Stomach smooth muscle (tissue), 2 donors: ENCODE data around the gene GRPEL1.

Experiments used
- H3K27ac ChIP-seq: one replicate; pipeline ENCODE4 v1.7.0; 2013; ENCODE audit warnings: mild to moderate bottlenecking, low read length, inconsistent platforms
- H3K27me3 ChIP-seq, 2 donors: one replicate each; pipeline ENCODE4 v1.7.0; 2013; ENCODE audit warnings: low read length in 2 of 2; ENCODE audit not compliant: insufficient read depth in 2 of 2, control insufficient read depth in 1 of 2
- H3K36me3 ChIP-seq, 2 donors: one replicate each; pipeline ENCODE4 v1.7.0; 2013; ENCODE audit warnings: low read length in 2 of 2; ENCODE audit not compliant: control insufficient read depth in 2 of 2, insufficient read depth in 2 of 2
- H3K4me1 ChIP-seq: one replicate; pipeline ENCODE4 v1.7.0; 2013; ENCODE audit warnings: low read length; ENCODE audit not compliant: control insufficient read depth, insufficient read depth
- H3K4me3 ChIP-seq, 2 donors: one replicate each; pipeline ENCODE4 v1.7.0; 2013; ENCODE audit warnings: low read length in 2 of 2
- H3K9ac ChIP-seq, 2 donors: one replicate each; pipeline ENCODE4 v1.7.0; 2013; ENCODE audit warnings: low read length in 2 of 2, mild to moderate bottlenecking in 1 of 2
- H3K9me3 ChIP-seq, 2 donors: one replicate each; pipeline ENCODE4 v1.7.0; 2013; ENCODE audit warnings: low read length in 2 of 2; ENCODE audit not compliant: control insufficient read depth in 2 of 2
- donor health status: healthy.
- donor health status: Pancreatic carcinoma.

The GRPEL1 gene

DNA sequence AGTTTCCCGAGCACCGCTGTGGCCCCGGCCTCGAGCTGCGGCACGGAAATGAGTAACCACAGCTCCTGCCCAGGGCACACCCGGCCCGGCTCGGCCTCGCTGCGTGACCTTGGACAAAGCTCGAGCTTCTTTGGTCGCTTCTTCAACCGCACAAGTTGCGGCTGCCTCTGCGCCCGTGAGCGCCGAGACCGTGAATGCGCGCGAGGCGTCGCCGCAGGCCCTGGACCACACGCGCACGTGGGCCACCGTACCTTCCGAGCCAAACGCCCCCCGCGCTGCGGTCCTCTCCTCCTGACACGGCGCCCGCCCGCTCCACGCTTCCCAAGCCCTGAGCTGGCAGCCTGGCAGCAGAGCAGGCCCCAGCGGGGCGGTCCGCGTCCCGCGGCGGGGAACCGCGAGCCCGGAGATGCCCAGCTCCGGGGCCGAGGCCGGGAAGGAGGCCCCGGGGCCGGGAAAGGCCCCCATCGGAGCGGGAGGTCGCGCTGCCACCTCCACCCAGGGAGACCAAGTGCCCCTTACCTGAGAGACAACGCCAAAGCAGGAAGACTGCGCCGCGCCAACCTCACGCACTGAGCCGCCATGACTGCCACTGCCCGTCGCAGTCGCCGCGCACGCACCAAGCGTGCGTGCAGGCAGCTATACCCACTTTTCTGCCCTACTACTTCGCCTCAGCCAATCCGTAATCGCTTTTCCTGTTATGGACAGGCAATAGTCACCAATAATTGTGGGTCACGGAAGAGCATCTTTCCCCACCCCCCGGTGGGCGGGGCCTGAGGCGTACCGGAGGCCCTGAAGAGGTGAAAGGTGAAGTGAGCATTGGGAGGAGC lies at the start of gene GRPEL1:
TSS of gene GRPEL1 (minus strand) at position 613 of the 827 bp plus-strand sequence. CDS start at position 581, 32 bp downstream.
- H3K4me1 ChIP-seq: peaks cover 28% of the 10 kb centered on the region
- peak within 1 kb of the TSS; percentile 87 to 93 for H3K4me3 ChIP-seq

DNA sequence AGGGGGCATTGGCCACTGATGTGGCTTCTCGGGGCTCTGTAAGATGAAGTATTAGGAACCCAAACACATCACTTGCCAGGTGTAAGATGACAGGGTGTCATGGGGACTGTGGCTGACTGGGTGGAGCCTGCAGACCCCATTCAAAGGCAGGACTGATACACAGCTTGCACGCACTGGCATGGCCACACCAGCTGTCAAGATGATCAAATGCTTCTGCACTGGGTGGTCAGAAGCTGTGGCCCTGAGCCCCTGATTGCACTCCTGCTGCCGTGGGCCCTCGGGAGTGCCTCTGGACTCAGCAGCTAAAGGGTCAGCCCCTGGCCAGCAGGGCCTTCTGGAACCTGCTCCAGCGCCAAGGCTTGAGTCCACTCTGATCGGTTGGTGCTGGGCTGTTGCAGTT lies 48.8 kb upstream of the GRPEL1 start:
- H3K9ac ChIP-seq: no peak overlapping the region
- H3K27me3 ChIP-seq: no peaks in the 10 kb centered on the region
- peaks cover 4% of the 10 kb centered on the region for H3K4me1 ChIP-seq
- H3K27ac ChIP-seq: no peak overlapping the region
- no peak overlapping the region for H3K4me3 ChIP-seq
- peaks cover 0 to 3% of the 10 kb centered on the region in 2 donors for H3K9me3 ChIP-seq
- H3K36me3 ChIP-seq: no peaks in the 10 kb centered on the region

More for the DNA sequence above, at the start of gene GRPEL1:
- Histone ChIP-seq H3K27ac (peak within 1 kb of the TSS; percentile 87), H3K27me3 (no peaks in the 10 kb centered on the region), H3K36me3 (peaks cover 10 to 11% of the 10 kb centered on the region in 2 donors), H3K9ac (peak within 1 kb of the TSS; percentile 80 to 89), H3K9me3 (no peaks in the 10 kb centered on the region)

DNA sequence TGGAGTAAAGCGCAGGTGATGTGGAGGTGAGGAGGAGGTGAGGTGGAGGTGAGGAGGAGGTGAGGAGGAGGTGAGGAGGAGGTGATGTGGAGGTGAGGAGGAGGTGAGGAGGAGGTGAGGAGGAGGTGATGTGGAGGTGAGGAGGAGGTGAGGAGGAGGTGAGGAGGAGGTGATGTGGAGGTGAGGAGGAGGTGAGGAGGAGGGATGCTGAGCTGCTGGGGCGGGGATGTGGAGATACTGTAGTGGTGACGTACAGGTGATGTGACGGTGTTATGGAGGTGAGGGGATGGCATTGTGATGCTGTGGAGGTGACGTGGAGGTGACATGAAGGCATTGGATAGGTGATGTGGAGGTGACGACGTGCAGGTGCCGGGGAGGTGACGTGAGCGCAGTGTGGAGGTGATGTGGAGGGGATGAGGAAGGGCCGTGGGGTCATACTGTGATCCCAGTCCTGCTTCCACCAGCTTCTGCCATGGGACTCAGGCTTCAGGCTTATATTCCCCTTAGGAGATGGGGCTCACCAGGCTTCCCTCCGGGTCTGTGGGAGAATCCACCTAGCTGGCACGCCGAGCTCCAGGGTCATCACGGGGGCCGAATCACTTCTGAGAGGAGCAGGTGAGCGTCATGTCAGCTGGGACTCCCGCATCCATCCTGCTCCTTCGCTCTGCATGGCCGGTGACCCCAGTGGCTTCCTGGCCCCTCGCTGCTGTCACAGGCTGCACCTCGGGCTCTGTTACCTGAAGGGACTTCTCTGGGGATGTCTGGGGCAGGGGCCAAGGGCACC lies 47.9 kb upstream of the GRPEL1 start:
- H3K27me3 ChIP-seq: no peaks in the 10 kb centered on the region
- H3K36me3 ChIP-seq: no peaks in the 10 kb centered on the region
- no peak overlapping the region for H3K9ac ChIP-seq
- no peaks in the 10 kb centered on the region for H3K4me1 ChIP-seq
- no peak overlapping the region for H3K27ac ChIP-seq
- H3K9me3 ChIP-seq: peaks cover 0 to 3% of the 10 kb centered on the region in 2 donors
- H3K4me3 ChIP-seq: no peak overlapping the region

DNA sequence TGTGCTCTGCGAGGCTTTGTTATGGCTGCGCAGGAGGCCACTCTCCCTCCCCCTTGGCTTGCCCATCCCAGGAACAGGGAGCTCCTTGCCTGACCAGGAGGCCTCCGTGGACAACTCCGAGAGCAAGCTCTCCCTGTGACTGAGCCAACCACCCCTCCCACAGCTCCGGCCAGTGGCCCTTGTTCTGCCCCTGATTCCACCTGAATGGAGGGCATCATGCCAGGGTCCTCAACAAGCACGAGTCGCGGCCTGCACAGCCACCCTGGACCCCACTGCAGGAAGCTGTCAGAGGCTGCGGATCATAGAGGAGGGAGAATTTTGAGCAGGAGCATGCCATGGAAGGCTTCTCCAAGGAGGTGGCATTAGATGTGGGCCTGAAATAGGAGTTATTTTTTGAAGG lies 44.8 kb upstream of the GRPEL1 start:
- H3K27ac ChIP-seq: no peak overlapping the region
- H3K36me3 ChIP-seq: no peaks in the 10 kb centered on the region
- no peaks in the 10 kb centered on the region for H3K27me3 ChIP-seq
- no peak overlapping the region for H3K4me3 ChIP-seq
- H3K9ac ChIP-seq: no peak overlapping the region
- H3K4me1 ChIP-seq: no peaks in the 10 kb centered on the region
- no peaks in the 10 kb centered on the region for H3K9me3 ChIP-seq

DNA sequence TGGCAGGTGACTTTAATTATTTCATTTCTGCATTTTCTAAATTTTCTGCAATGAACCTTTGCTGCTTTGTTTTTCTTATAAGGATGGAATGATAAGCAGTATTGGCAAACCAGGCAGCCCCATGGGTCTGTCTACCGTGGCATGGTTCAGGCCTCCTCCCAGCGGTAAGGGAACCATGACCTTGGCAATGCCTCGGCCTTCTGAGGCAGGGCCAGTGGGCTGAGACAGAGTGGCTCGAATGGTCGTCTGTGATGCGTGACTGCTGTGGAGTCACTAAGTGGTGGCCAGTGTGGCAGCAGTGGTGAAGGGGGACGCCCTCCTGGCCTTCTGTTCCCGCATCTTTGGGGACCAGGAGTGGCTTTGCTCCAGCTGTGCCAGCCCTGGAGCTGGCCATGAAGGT lies 43.6 kb upstream of the GRPEL1 start:
- no peak overlapping the region for H3K27ac ChIP-seq
- H3K4me1 ChIP-seq: no peaks in the 10 kb centered on the region
- no peaks in the 10 kb centered on the region for H3K36me3 ChIP-seq
- no peaks in the 10 kb centered on the region for H3K9me3 ChIP-seq
- H3K4me3 ChIP-seq: no peak overlapping the region
- H3K9ac ChIP-seq: no peak overlapping the region
- no peaks in the 10 kb centered on the region for H3K27me3 ChIP-seq

DNA sequence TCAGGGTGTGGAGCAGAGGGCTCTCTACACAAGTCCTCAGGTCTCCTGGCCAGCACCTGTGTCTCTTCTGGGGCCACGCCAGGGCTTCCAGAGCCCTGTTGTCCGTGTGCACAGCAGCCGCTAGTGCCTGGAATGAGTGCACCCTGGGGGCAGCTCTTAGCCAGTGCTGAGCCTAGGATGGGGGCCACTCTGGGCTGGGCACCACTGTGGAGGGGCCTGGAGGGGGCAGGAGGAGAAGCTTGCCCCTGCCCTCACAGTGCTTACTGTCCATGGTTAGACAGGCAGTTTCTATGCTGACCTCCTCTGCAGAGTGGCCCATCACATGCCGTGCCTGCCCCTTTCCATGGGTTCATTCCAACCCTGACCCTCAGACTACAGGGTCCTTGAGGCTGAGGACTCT lies 42.7 kb upstream of the GRPEL1 start:
- H3K9ac ChIP-seq: no peak overlapping the region
- H3K27me3 ChIP-seq: no peaks in the 10 kb centered on the region
- H3K9me3 ChIP-seq: no peaks in the 10 kb centered on the region
- H3K27ac ChIP-seq: no peak overlapping the region
- no peaks in the 10 kb centered on the region for H3K36me3 ChIP-seq
- H3K4me1 ChIP-seq: no peaks in the 10 kb centered on the region
- no peak overlapping the region for H3K4me3 ChIP-seq

DNA sequence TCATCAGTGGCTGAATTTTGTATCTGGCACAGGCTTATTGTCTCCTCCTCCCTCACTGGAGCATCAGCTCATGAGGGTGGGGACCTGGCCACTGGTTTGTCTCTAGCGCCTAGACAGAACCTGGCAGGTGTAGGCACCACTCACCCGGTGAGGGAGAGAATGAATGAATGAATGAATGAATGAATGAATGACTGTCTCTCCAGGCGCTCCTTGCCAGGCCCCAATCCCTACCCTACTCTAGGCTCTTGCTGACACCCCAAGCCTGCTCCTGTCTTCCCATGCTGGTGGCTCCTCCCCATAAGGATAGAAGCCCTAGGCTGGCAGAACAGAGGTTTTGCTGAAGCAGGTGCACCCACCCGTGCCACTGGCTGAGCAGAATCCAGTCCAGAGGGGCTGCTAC lies 41.3 kb upstream of the GRPEL1 start:
- H3K4me1 ChIP-seq: peaks cover under 1% of the 10 kb centered on the region
- no peak overlapping the region for H3K9ac ChIP-seq
- H3K4me3 ChIP-seq: no peak overlapping the region
- no peaks in the 10 kb centered on the region for H3K9me3 ChIP-seq
- no peak overlapping the region for H3K27ac ChIP-seq
- no peaks in the 10 kb centered on the region for H3K36me3 ChIP-seq
- H3K27me3 ChIP-seq: no peaks in the 10 kb centered on the region

DNA sequence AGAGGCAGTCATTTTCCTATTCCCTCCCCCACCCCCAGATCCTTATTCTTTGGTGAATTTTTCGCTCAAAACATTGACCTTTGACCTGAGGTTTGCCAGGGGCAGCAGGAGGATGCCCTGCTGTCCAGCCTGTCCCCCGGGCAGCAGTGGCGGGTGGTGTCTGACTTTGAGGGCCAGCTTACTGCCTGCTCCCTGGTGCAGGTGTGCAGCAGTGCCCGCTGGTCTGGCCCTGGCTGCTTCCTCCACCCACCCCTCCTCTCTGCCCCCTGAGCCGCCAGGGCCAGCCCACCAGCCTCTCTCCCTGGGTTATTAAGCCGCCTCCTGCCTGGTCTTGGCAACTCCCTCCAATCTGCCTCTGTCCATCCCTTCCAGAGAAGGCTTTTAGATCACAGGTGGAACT lies 40.8 kb upstream of the GRPEL1 start:
- Histone ChIP-seq H3K9ac (no peak overlapping the region), H3K27ac (no peak overlapping the region), H3K9me3 (no peaks in the 10 kb centered on the region), H3K27me3 (no peaks in the 10 kb centered on the region), H3K36me3 (no peaks in the 10 kb centered on the region), H3K4me3 (no peak overlapping the region), H3K4me1 (peaks cover 6% of the 10 kb centered on the region)

DNA sequence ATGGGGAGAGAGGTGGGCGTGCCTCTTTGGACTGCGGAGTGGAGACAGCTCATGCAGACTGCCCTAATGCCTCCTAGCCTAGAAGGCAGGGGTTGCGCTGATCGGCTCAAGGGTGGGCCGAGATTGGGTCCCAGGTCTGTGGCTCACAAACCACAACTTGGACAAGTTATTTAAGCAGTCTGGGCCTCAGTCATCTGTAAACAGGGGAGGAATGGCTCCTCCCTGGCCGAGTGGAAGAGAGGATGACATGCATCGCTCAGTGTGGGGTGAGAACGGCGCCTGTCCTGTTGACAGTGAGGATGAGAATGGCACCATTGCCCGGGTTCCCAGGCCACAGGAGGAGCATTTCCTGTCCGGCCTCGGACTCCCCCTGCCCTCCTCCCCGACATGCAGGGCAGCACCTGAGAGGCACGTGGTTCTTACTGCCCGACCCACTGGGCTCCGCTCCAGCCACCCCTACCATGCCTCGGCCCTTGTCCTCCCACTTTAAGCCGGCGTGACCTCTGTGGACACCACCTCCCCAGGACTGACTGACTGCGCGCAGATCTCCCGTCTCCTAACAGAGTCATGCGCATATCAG lies 40.3 kb upstream of the GRPEL1 start:
- peaks cover 10% of the 10 kb centered on the region for H3K4me1 ChIP-seq
- no peaks in the 10 kb centered on the region for H3K9me3 ChIP-seq
- no peak overlapping the region for H3K9ac ChIP-seq
- no peak overlapping the region for H3K4me3 ChIP-seq
- H3K27me3 ChIP-seq: no peaks in the 10 kb centered on the region
- H3K27ac ChIP-seq: no peak overlapping the region
- no peaks in the 10 kb centered on the region for H3K36me3 ChIP-seq

DNA sequence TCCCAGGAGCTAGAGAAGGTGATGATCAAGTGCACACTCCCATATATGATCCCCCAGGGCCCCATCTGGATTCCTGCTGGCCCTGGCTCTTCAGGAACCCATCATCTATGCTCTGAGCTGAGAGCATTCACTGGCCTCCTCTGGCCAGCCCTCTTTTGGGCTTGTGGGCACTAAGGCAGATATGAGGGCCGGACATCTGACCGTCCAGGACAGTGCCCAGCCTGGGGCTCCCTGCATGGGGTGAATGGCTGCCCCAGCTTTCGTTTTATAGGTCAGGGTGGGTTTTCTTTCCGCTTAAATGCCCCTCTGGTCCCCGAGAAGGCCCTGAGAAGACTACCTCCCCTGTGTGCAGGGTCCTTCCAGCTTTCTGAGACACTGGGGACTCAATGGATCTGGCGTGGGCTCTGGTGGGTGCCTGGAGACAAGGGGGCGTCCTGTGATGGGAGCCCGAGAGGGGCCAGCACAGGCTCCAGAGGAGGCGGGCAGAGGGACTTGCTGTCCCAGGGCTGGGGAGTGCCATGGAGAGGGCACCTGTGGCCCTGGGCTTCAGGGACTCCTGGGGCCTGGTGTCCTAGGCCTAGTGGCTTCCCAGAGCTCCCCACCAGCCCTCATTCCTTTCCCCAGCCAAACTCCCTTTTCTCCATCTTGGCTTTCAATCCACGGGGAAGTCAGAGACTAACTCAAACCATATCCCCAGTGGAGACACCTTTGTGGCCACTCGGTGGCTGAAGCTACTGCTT lies 39.5 kb upstream of the GRPEL1 start:
- H3K4me3 ChIP-seq: no peak overlapping the region
- H3K9ac ChIP-seq: no peak overlapping the region
- no peaks in the 10 kb centered on the region for H3K36me3 ChIP-seq
- H3K27ac ChIP-seq: no peak overlapping the region
- no peaks in the 10 kb centered on the region for H3K27me3 ChIP-seq
- no peaks in the 10 kb centered on the region for H3K9me3 ChIP-seq
- peaks cover 17% of the 10 kb centered on the region for H3K4me1 ChIP-seq
